Ureter (tissue), 1 donor: ENCODE results near the gene EMD. TPM values are rescaled to one million over a fixed set of nuclear protein-coding genes. Genes with fewer than 3 reads are reported as not detected.
A peak's percentile ranks its signal among the peaks of the same experiment; 100 is the strongest.

ENCODE experiments used
- DNase-seq: peaks from one replicate; pipeline ENCODE4 v3.0.0-alpha.2; 2020; ENCODE audit warnings: low spot score
- total RNA-seq: library from RNA; stranded (reverse); gene quantifications from one replicate; pipeline ENCODE4 v1.2.4, GENCODE V29; 2023
- donor health status: DM: yes; HTN: yes; CAD: no.

EMD gene
- total RNA-seq, 1 donor from 2014 or later: 80.4 TPM

DNA sequence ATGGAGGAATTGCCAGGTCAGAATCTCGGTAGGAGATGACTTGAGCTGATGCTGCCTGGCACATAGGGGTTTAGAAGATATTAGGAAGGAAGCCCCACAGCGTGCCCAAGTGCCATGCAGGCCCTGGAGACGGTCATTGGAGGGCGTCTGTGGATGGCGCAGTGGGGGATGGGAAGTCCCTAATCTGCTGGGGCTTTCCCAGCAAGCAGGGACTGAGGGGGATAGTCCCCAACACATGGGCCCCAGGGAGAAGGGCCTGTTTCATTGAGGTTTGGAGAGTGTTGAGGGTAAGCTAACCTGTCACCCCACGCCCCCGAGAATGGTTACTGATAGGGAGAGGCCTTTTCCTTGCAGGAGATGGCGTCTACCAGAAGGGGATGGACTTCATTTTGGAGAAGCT is 40.1 kb downstream of the EMD start:
- DNase-seq: no peak

DNA sequence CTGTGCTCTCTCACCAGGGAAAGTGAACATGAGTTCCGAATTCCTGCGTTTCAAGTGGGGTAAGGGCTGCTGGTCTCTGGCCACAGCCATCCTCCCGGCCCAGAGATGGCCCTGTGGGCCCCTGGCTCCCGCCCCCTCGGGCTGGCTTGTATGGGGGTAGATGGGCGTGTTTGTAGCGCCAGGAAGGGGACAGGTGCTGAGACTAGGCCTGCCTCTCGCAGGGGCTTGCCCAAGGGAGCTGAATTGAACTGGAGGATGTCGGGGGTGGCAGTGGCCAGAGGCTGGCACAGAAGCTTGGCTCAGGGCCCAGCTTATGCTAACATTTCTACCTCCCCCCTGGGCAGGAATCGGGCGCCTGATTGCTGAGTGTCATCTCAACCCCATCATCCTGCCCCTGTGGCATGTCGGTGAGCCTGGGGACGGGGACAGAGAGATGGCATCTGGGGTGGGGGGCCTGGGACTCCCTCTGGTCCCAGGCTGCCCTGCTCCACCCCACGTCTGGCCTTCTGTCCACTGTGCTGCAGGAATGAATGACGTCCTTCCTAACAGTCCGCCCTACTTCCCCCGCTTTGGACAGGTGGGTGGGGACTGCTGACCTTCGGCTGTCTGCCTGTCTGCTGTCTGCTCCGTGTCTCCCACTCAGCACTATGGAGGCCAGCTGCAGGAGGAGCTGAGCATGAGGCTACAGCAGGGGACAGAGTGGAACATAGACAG is 40.8 kb downstream of the EMD start:
- DNase-seq: no peak

DNA sequence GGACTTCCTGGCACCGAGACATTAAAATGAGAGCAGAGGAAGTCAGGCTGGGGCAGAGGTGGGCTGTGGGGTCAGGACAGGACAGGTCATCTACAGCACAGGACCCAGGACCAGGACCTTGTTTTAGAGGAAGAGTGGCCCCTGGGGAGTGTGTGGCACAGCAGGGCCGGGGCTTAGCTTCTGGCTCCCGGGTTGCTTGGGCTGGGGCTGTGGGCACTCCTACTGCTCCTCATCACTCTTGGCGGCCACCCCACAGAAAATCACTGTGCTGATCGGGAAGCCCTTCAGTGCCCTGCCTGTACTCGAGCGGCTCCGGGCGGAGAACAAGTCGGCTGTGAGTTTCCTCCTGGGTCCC is 41.3 kb downstream of the EMD start:
- DNase-seq: no peak

DNA sequence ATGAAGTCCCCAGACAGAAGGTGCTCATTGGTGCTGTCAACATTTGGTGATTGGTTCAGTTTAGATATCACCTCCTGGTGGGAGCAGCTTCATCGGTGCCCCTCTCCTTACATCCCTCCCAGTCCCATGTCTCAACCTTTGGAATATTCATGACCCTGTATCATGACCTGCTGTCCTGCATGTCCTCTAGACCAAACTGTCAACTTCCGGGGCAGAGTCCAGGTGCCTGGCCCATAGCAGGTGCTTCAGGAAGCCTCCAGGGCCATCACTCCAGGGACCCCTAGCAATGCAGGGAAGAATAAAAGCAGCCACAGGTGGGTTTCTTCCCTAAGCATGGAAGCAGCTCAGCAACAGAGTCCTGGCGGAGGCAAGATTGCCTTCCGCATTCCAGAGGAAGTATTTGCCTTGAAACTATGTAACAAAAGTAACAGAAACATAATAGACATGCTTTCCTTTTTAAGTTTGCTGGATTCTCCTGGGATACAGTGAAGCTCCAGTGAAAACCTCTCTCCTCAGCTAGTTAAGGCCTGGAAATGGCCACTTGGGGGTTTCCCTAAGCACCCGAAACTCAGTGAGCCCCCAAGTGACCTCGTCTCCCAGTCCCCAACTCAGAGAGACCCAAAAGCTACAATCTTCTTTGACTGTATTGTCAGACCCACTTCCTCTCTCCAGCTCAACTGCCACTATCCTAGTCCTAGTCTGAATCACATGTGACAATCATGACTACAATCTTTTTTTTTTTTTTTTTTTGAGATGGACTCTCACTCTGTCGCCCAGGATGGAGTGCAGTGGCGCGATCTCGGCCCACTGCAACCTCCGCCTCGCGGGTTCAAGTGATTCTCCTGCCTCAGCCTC is 48.0 kb downstream of the EMD start:
- no peak for DNase-seq

DNA sequence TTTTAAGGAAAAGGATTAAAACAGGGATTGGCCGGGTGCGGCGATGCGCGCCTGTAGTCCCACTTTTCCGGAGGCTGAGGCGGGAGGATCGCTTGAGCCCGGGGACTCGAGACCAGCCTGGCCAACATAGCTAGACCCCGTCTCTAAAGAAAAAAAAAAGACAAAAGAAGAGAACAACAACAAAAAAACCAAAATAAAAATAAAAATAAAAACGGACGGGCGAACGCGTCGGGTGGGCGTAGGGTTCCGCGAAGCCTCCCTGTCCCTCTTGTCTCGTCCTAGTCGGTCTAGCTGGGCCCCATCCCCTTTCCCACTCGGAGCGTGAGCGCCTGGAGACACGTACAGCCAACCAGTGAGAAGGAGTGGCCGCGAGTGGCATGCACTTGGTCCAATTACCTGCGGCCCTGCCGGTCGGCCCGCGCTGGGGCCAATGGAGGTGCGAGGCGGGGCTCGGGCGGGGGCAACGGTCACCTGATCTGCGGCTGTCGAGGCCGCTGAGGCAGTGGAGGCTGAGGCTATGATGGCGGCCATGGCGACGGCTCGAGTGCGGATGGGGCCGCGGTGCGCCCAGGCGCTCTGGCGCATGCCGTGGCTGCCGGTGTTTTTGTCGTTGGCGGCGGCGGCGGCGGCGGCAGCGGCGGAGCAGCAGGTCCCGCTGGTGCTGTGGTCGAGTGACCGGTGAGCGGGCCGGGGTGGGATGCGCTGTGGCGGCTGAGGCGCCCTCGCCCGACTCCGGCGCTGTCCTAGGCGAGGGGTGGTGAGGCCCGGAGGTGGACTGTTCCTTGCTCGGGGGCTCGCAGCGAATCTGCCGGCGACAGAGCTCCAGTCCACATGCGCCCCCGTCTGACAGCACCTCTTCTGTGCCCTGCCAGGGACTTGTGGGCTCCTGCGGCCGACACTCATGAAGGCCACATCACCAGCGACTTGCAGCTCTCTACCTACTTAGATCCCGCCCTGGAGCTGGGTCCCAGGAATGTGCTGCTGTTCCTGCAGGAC is 49.4 kb downstream of the EMD start, which contains the start of gene ATP6AP1:
Gene ATP6AP1, plus strand, starts transcription at position 502 of the 996 bp plus-strand sequence. Its CDS starts 16 bp downstream, at position 518.
- DNase-seq: peak; percentile 94

DNA sequence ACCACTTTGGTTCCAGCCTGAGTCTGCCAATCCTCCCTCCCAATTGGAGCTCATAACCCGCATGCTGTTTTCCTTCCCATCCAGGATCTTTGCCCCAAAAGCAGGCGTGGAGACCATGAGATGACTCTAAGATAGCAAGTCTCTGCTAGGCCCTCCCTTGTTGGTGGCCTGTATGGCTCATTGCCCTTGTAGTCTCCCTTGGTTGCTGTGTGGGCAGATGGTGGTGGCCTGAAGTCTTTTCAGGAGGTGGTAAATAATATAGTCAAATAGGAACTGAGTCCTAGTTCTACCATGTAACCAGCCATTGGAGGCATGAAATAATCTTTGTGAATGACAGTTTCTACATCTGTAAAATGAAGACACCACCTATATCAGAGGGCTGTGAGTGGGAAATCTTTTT is 50.6 kb downstream of the EMD start:
- no peak for DNase-seq

DNA sequence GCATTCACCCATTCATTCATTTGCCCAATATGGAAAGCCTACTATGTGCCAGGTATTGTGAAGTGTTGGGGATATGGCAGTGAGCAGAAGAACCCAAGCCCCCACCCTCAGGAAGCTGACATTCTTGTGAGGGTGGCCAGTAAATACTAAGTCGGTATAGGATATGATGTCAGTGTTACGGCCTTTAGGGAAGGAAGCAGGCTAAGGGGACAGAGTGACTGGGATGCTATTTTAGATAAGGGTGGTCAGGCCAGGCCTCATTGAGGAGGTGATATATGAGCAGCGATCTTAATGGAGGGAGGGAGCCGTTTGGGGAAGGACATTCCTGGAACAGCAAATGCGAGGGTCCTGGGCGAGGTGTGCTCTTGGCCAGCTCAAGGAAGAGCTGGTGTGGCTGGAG is 51.4 kb downstream of the EMD start:
- DNase-seq: no peak

DNA sequence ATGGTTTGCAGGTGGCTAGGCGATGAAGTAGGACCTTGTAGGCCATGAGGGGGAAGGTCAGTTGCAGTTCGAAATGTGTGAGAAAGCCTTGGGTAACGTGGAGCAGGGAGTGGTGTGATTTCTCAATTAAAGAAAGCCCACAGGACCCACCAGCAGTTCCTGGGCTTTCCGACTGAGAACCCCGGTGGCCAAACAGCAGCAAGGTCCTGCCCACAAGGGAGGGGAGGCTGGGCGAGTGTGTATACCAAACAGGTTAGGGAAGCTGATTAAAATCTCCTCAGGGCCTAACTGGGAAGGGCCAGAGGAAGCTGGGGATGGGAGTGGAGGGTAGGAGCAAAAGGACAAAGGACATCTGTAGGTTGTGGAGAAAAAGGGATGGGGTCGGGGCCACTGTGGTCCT is 51.8 kb downstream of the EMD start:
- DNase-seq: no peak

Other genes with a start within 250 kb of the EMD start
- gene OPN1LW, start 235.1 kb upstream of the EMD start, total RNA-seq: not detected
- not detected for gene OPN1MW, start 196.7 kb upstream of the EMD start, total RNA-seq
- gene OPN1MW2, start 159.5 kb upstream of the EMD start, total RNA-seq: not detected
- gene OPN1MW3, start 121.7 kb upstream of the EMD start, total RNA-seq: not detected
- gene TEX28, start 84.2 kb upstream of the EMD start, total RNA-seq: not detected
- gene TKTL1, start 83.5 kb upstream of the EMD start, total RNA-seq: not detected
- 2,361 TPM for gene FLNA, start 4.7 kb upstream of the EMD start, total RNA-seq
- 3,238 TPM for gene RPL10, start 19.1 kb downstream of the EMD start, total RNA-seq
- 27.0 TPM for gene DNASE1L1, start 30.0 kb downstream of the EMD start, total RNA-seq
- gene TAFAZZIN, start 32.2 kb downstream of the EMD start, total RNA-seq: 49.5 TPM
- gene ATP6AP1, start 49.4 kb downstream of the EMD start, total RNA-seq: 120 TPM
- gene GDI1, start 57.9 kb downstream of the EMD start, total RNA-seq: 126 TPM
- gene FAM50A, start 64.8 kb downstream of the EMD start, total RNA-seq: 48.6 TPM
- gene PLXNA3, start 79.0 kb downstream of the EMD start, total RNA-seq: 54.0 TPM
- 17.5 TPM for gene LAGE3, start 100.0 kb downstream of the EMD start, total RNA-seq
- gene UBL4A, start 107.3 kb downstream of the EMD start, total RNA-seq: 20.4 TPM
- gene SLC10A3, start 111.3 kb downstream of the EMD start, total RNA-seq: 23.4 TPM
- gene FAM3A, start 136.9 kb downstream of the EMD start, total RNA-seq: 46.3 TPM
- 52.3 TPM for gene G6PD, start 167.6 kb downstream of the EMD start, total RNA-seq
- 28.5 TPM for gene IKBKG, start 168.3 kb downstream of the EMD start, total RNA-seq
- not detected for gene CTAG1A, start 205.8 kb downstream of the EMD start, total RNA-seq
- gene CTAG1B, start 240.0 kb downstream of the EMD start, total RNA-seq: not detected